ENCODE data around the gene PSMA4. TPM values are rescaled to one million over a fixed set of nuclear protein-coding genes. Genes with fewer than 3 reads are reported as not detected.

PSMA4 gene
- total and polyA plus RNA-seq, 4 donors = 95.3 to 154 (median 120) TPM

DNA sequence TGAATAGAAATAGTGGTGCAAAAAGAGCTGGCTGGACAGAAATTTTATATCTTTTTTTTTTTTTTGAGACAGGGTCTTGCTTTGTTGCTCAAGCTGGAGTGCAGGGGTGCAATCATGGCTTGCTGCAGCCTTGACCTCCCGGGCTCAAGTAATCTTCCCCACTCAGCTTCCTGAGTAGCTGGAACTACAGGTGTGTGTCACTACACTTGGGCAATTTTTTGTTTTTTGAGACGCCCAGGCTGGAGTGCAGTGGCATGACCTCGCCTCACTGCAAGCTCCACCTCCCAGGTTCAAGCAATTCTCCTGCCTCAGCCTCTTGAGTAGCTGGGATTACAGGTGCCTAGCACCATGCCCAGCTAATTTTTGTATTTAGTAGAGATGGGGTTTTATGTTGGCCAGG lies 58.1 kb downstream of the PSMA4 start:
- no peak for DNase-seq (ENCODE audit: low spot score)
- 91% methylated on average over 3 of the region's 3 CpGs for WGBS

DNA sequence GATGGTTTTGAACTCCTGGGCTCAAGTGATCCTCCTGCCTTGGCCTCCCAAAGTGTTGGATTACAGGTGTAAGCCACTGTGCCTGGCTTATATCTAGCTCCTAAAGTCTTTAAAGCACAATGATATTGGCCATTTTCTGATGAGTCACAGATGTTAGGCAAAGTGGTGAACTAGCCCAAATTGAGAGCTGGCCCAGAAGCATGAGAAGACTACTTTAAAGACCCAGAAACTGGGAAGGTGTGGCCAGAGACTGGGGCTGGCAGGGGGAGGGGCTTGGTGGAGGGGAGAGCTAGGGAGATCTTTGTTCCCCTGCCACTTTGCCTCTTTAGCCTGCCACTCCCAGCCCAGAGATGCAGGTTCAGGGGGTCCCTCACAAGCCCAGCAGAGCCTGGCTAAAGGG lies 58.9 kb downstream of the PSMA4 start:
- Histone ChIP-seq H3K27ac (ENCODE audit: low read depth in 1 of 2, low read length in 2 of 2) (no peak overlapping the region), H3K4me3 (ENCODE audit: low read depth in 1 of 3, low read length in 3 of 3) (no peak overlapping the region), H3K4me1 (ENCODE audit: control insufficient read depth in 4 of 4, insufficient read depth in 4 of 4, low read length in 3 of 4) (no peaks in the 10 kb centered on the region), H3K36me3 (ENCODE audit: control insufficient read depth in 4 of 4, insufficient read depth in 3 of 4, low read depth in 1 of 4, low read length in 3 of 4) (no peaks in the 10 kb centered on the region), H3K9me3 (ENCODE audit: control insufficient read depth in 4 of 4, low read length in 3 of 4) (no peaks in the 10 kb centered on the region), H3K27me3 (ENCODE audit: control insufficient read depth in 4 of 4, insufficient read depth in 4 of 4, low read length in 3 of 4) (no peaks in the 10 kb centered on the region), H3K9ac (ENCODE audit: low read depth in 1 of 2, low read length in 2 of 2) (no peak overlapping the region)
- DNase-seq (ENCODE audit: low spot score) = no peak
- TF ChIP-seq, protein P1, sequence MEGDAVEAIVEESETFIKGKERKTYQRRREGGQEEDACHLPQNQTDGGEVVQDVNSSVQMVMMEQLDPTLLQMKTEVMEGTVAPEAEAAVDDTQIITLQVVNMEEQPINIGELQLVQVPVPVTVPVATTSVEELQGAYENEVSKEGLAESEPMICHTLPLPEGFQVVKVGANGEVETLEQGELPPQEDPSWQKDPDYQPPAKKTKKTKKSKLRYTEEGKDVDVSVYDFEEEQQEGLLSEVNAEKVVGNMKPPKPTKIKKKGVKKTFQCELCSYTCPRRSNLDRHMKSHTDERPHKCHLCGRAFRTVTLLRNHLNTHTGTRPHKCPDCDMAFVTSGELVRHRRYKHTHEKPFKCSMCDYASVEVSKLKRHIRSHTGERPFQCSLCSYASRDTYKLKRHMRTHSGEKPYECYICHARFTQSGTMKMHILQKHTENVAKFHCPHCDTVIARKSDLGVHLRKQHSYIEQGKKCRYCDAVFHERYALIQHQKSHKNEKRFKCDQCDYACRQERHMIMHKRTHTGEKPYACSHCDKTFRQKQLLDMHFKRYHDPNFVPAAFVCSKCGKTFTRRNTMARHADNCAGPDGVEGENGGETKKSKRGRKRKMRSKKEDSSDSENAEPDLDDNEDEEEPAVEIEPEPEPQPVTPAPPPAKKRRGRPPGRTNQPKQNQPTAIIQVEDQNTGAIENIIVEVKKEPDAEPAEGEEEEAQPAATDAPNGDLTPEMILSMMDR (IDR thresholded peaks at IDR 0.05; ENCODE audit: low read depth, low read length, missing input control) = no peak
- TF ChIP-seq, protein P2, sequence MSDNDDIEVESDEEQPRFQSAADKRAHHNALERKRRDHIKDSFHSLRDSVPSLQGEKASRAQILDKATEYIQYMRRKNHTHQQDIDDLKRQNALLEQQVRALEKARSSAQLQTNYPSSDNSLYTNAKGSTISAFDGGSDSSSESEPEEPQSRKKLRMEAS (IDR thresholded peaks at IDR 0.05) = no peak
- TF ChIP-seq, protein P3, sequence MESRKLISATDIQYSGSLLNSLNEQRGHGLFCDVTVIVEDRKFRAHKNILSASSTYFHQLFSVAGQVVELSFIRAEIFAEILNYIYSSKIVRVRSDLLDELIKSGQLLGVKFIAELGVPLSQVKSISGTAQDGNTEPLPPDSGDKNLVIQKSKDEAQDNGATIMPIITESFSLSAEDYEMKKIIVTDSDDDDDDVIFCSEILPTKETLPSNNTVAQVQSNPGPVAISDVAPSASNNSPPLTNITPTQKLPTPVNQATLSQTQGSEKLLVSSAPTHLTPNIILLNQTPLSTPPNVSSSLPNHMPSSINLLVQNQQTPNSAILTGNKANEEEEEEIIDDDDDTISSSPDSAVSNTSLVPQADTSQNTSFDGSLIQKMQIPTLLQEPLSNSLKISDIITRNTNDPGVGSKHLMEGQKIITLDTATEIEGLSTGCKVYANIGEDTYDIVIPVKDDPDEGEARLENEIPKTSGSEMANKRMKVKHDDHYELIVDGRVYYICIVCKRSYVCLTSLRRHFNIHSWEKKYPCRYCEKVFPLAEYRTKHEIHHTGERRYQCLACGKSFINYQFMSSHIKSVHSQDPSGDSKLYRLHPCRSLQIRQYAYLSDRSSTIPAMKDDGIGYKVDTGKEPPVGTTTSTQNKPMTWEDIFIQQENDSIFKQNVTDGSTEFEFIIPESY (IDR thresholded peaks at IDR 0.05) = no peak

More for the DNA sequence above, 58.1 kb downstream of the PSMA4 start:
- Histone ChIP-seq H3K4me3 (ENCODE audit: low read depth in 1 of 3, low read length in 3 of 3) (no peak overlapping the region), H3K27me3 (ENCODE audit: control insufficient read depth in 4 of 4, insufficient read depth in 4 of 4, low read length in 3 of 4) (no peaks in the 10 kb centered on the region), H3K36me3 (ENCODE audit: control insufficient read depth in 4 of 4, insufficient read depth in 3 of 4, low read depth in 1 of 4, low read length in 3 of 4) (no peaks in the 10 kb centered on the region), H3K27ac (ENCODE audit: low read depth in 1 of 2, low read length in 2 of 2) (no peak overlapping the region), H3K9ac (ENCODE audit: low read depth in 1 of 2, low read length in 2 of 2) (no peak overlapping the region), H3K4me1 (ENCODE audit: control insufficient read depth in 4 of 4, insufficient read depth in 4 of 4, low read length in 3 of 4) (no peaks in the 10 kb centered on the region), H3K9me3 (ENCODE audit: control insufficient read depth in 4 of 4, low read length in 3 of 4) (no peaks in the 10 kb centered on the region)
- TF ChIP-seq, protein P4, sequence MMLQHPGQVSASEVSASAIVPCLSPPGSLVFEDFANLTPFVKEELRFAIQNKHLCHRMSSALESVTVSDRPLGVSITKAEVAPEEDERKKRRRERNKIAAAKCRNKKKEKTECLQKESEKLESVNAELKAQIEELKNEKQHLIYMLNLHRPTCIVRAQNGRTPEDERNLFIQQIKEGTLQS (IDR thresholded peaks at IDR 0.05) = no peak
- TF ChIP-seq SP1 (IDR thresholded peaks at IDR 0.05) (no peak), YY1 (IDR thresholded peaks at IDR 0.05) (no peak), NR2F2 (IDR thresholded peaks at IDR 0.05) (no peak), JUND (IDR thresholded peaks at IDR 0.05) (no peak), HNF4A (conservative IDR thresholded peaks at IDR 0.05) (no peak), TAF1 (conservative IDR thresholded peaks at IDR 0.05) (no peak), EGR1 (IDR thresholded peaks at IDR 0.05; ENCODE audit: low read depth in 2 of 2) (no peak), FOXA1 (IDR thresholded peaks at IDR 0.05) (no peak), HNF4G (IDR thresholded peaks at IDR 0.05) (no peak), GABPA (IDR thresholded peaks at IDR 0.05 in 1 of 2, conservative IDR thresholded peaks at IDR 0.05 in 1 of 2) (no peak), RAD21 (IDR thresholded peaks at IDR 0.05) (no peak), FOXA2 (IDR thresholded peaks at IDR 0.05) (no peak), RXRA (IDR thresholded peaks at IDR 0.05) (no peak)
- TF ChIP-seq, protein P2 (IDR thresholded peaks at IDR 0.05) = no peak
- TF ChIP-seq, protein P3 (IDR thresholded peaks at IDR 0.05) = no peak
- TF ChIP-seq, protein P1 (IDR thresholded peaks at IDR 0.05; ENCODE audit: low read depth, low read length, missing input control) = no peak
- TF ChIP-seq, protein P5, sequence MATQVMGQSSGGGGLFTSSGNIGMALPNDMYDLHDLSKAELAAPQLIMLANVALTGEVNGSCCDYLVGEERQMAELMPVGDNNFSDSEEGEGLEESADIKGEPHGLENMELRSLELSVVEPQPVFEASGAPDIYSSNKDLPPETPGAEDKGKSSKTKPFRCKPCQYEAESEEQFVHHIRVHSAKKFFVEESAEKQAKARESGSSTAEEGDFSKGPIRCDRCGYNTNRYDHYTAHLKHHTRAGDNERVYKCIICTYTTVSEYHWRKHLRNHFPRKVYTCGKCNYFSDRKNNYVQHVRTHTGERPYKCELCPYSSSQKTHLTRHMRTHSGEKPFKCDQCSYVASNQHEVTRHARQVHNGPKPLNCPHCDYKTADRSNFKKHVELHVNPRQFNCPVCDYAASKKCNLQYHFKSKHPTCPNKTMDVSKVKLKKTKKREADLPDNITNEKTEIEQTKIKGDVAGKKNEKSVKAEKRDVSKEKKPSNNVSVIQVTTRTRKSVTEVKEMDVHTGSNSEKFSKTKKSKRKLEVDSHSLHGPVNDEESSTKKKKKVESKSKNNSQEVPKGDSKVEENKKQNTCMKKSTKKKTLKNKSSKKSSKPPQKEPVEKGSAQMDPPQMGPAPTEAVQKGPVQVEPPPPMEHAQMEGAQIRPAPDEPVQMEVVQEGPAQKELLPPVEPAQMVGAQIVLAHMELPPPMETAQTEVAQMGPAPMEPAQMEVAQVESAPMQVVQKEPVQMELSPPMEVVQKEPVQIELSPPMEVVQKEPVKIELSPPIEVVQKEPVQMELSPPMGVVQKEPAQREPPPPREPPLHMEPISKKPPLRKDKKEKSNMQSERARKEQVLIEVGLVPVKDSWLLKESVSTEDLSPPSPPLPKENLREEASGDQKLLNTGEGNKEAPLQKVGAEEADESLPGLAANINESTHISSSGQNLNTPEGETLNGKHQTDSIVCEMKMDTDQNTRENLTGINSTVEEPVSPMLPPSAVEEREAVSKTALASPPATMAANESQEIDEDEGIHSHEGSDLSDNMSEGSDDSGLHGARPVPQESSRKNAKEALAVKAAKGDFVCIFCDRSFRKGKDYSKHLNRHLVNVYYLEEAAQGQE (IDR thresholded peaks at IDR 0.05) = no peak
